COR-L47 (cell line): Measurements from ENCODE around the gene MCF2L.

Source experiments
- DNase-seq: peaks from one replicate; lab custom pipeline; 2025; lab: John Stamatoyannopoulos, UW

MCF2L gene

GRCh38 chr13:113031465-113031864 is 62.5 kb downstream of the MCF2L start:
- no peak for DNase-seq

GRCh38 chr13:113032291-113032690 is 63.3 kb downstream of the MCF2L start:
- DNase-seq = no peak

- no peak for DNase-seq
Observed at GRCh38 chr13:113033054-113033850, 64.2 kb downstream of the MCF2L start.

GRCh38 chr13:113034451-113035212 is 65.6 kb downstream of the MCF2L start:
- DNase-seq = peak; percentile 38

GRCh38 chr13:113035213-113035800 is 66.3 kb downstream of the MCF2L start:
- DNase-seq = no peak

GRCh38 chr13:113036401-113036800 is 67.4 kb downstream of the MCF2L start:
- no peak for DNase-seq

GRCh38 chr13:113040031-113040430 is 71.0 kb downstream of the MCF2L start:
- DNase-seq = no peak

GRCh38 chr13:113040597-113041292 is 71.7 kb downstream of the MCF2L start:
- no peak for DNase-seq

GRCh38 chr13:113041293-113041690 is 72.3 kb downstream of the MCF2L start:
- DNase-seq = no peak

GRCh38 chr13:113041896-113042295 is 72.9 kb downstream of the MCF2L start:
- no peak for DNase-seq

- DNase-seq = no peak
Observed at GRCh38 chr13:113042456-113042855, 73.4 kb downstream of the MCF2L start.

- DNase-seq = no peak
Observed at GRCh38 chr13:113043001-113043630, 74.1 kb downstream of the MCF2L start.

GRCh38 chr13:113043931-113044330 is 74.9 kb downstream of the MCF2L start:
- DNase-seq = no peak

GRCh38 chr13:113044391-113045114 is 75.5 kb downstream of the MCF2L start:
- DNase-seq = no peak

- no peak for DNase-seq
Observed at GRCh38 chr13:113045251-113046127, 76.5 kb downstream of the MCF2L start.

- no peak for DNase-seq
Observed at GRCh38 chr13:113046128-113046882, 77.3 kb downstream of the MCF2L start.

- no peak for DNase-seq
Observed at GRCh38 chr13:113046883-113047244, 77.8 kb downstream of the MCF2L start.

GRCh38 chr13:113047587-113047986 is 78.6 kb downstream of the MCF2L start:
- no peak for DNase-seq

- no peak for DNase-seq
Observed at GRCh38 chr13:113048766-113049165, 79.8 kb downstream of the MCF2L start.
